Purkinje cell (primary cell): ENCODE results near the gene PDIA4. TPM values are rescaled to one million over a fixed set of nuclear protein-coding genes. Genes with fewer than 3 reads are reported as not detected.

Experiments
- polyA plus RNA-seq: library from polyadenylated mRNA; unstranded; fragments of >200 nt; fragmentation: Nextera tagmentation; gene quantifications from 2 replicates; pipeline ENCODE4 v1.2.1, GENCODE V29; 2014

The PDIA4 gene, protein sequence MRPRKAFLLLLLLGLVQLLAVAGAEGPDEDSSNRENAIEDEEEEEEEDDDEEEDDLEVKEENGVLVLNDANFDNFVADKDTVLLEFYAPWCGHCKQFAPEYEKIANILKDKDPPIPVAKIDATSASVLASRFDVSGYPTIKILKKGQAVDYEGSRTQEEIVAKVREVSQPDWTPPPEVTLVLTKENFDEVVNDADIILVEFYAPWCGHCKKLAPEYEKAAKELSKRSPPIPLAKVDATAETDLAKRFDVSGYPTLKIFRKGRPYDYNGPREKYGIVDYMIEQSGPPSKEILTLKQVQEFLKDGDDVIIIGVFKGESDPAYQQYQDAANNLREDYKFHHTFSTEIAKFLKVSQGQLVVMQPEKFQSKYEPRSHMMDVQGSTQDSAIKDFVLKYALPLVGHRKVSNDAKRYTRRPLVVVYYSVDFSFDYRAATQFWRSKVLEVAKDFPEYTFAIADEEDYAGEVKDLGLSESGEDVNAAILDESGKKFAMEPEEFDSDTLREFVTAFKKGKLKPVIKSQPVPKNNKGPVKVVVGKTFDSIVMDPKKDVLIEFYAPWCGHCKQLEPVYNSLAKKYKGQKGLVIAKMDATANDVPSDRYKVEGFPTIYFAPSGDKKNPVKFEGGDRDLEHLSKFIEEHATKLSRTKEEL
- 18.5 and 22.8 TPM in 2 replicates for polyA plus RNA-seq

DNA sequence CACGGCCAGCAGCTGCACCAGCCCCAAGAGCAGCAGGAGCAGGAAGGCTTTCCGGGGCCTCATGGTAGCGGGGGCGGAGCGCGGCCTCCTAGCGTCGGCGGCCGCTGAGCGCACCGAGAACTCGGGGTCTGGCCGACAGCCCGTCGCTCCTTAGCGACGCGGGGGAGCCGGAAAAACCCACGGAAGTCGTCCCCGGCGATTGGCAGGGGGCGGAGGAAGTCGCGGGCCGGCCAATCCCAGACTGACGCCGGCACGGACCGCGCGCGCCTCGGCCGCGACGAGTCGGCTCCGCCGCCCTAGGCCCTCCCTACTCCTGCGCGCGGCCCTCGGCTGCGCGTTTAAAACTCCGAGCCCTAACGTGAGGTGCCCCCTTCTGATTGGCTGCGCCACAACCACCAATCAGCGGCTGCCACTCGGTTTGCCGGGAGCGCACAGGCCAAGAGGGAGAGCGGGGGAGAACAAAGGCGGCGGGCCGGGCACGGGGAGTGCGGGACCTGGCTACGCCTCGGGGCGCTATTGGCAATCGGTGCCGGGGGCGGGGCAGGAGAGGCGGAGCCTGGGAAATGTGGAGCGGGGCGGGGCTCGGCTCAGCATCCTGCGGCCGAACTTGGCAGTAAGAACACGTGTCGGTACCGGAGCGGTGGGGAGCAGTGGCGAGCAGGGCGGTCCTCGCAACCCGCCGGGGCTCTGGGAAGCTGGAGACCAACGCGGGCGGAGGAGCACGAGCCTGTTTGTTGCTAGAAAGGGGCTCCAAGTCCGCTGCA lies at the start of gene PDIA4:
Gene PDIA4, minus strand, starts transcription at position 160 of the 764 bp plus-strand sequence. Its CDS starts 97 bp downstream, at position 63.

Other genes starting within 250 kb of the PDIA4 start
- gene EZH2, start 144.2 kb downstream of the PDIA4 start, polyA plus RNA-seq: 0.48 TPM in 1 of 2 replicates, not detected in the other
- 0.29 and 1.8 TPM in 2 replicates for gene ZNF786, start 62.2 kb upstream of the PDIA4 start, polyA plus RNA-seq
- gene ZNF425, start 97.8 kb upstream of the PDIA4 start, polyA plus RNA-seq: 0.45 and 2.4 TPM in 2 replicates
- 2.0 and 2.2 TPM in 2 replicates for gene ZNF398, start 118.9 kb upstream of the PDIA4 start, polyA plus RNA-seq
- gene ZNF282, start 167.0 kb upstream of the PDIA4 start, polyA plus RNA-seq: 0.98 and 1.2 TPM in 2 replicates
- gene ZNF212, start 211.1 kb upstream of the PDIA4 start, polyA plus RNA-seq: 0.52 and 1.0 TPM in 2 replicates
- gene ZNF783, start 233.7 kb upstream of the PDIA4 start, polyA plus RNA-seq: 0.29 and 0.77 TPM in 2 replicates